SIG-M5 treated with dmso at 0.1 percent for 504 hours (cell line): ENCODE measurements around the gene HS6ST2.

Source experiments
- DNase-seq: peaks from one replicate; lab custom pipeline; 2025; ENCODE audit not compliant: unreplicated experiment; lab: John Stamatoyannopoulos, UW

The HS6ST2 gene

DNA sequence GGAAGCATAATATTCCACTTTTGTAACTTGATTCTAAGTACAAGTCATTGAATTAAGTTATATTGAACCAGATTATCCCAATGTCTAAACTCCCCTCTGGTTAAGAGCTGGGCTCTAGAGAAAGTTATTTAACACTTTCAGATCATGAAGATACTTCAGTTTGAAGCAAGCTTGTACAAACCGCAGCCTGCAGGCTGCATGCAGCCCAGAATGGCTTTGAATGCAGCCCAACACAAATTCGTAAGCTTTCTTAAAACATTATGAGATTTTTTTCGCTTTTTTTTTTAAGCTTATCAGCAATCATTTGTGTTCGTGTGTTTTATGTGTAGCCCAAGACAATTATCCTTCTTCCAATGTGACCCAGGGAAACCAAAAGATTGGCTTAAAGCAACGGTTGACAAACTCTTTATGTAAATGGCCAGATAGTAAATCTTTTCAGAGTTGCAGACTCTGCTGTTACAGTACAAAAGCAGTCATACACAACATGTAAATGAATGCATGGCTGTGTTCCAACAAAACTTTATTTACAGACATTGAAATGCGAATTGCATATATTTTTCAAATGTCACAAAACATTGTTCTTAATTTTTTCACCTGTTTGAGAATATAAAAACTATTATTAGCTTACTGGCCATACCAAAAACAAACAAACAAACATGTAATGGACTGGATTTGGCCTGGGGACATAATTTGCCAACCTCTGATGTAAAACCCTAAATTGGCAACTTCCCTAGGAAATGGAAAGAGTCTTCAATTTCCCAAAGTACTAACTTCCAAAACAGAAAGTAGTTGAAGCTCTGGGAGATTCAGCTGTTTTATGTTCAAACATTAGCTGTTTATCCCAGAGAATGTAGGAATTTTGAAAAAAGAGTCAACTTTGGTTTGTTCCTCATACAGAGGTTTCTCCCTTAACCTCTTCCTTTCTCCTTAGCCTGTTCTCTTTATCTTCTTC lies 268.5 kb downstream of the HS6ST2 start:
- no peak for DNase-seq

- no peak for DNase-seq
Observed at GRCh38 chrX:132685276-132685675, 273.2 kb downstream of the HS6ST2 start.

DNA sequence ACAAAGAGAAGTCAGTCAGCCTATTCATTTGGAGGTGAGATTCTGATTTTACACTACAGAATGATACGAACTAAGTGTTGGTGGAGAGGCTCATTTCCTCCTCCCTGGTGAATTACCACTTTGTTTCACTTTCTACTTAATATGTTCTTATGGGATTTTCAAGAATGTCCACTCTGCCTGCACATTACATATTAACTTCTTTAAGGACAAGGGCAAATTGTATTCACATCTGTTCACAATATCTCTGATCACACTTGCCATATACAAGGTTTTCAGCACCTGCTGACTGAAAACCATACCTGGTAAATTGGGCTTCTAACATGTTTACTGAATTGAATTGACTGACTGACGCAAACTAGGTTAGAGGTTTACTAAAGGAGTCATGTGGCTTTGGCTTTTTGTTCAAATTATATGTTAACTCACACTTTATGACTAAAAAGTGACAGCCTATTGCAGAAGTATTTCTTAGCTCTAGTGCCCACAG lies 281.2 kb downstream of the HS6ST2 start:
- no peak for DNase-seq

DNA sequence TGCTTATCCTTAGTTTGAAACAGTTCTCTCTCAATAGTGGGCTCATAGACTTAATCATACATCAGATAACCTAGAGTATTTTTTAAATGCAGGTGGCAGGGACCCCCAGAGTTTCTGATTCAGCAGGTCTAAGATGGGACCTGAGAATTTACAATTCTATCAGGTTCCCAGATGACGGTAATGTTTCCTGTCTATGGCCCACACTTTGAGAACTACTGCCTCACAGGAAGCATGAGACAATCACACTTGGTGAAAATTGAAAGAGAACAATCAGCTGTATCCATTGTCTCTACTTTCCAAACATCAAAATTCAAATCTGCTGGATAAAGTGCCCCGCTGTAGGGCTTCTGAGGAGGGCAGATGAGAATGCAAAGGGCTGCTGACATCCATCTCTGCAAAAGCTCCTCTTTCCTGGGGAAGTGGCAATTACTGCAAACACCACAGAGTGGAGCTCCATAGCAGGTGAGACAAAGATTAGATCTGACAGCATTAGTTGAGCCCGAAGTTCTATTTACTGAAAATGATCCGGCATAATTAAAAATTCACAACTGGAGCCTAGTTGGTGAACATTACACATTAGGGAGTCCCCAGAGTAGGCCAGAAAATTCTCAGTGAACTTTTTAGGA lies 281.8 kb downstream of the HS6ST2 start:
- no peak for DNase-seq

GRCh38 chrX:132676102-132676501 lies 282.3 kb downstream of the HS6ST2 start:
- DNase-seq = no peak

GRCh38 chrX:132673331-132673730 lies 285.1 kb downstream of the HS6ST2 start:
- no peak for DNase-seq

DNA sequence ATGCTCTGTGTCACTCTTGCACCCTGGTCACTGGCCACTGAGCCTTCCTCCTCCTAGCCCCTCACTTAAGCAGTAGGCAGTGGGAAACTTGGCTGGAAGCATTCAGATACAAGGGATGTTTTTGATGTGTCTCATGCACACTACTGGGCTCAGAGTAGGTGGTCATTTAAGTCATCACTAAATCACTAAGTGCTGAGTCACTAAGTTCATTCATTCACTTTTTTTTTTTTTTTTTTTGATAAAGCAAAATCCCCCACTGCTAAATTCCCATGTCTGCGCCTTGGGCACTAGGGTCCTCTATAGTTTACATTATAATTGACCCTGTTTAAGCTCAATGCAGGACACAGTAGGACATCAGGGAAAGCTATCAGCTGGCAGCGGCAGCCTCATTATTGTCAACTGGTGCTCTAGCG lies 287.2 kb downstream of the HS6ST2 start:
- DNase-seq = no peak

GRCh38 chrX:132669142-132669541 lies 289.3 kb downstream of the HS6ST2 start:
- no peak for DNase-seq

DNA sequence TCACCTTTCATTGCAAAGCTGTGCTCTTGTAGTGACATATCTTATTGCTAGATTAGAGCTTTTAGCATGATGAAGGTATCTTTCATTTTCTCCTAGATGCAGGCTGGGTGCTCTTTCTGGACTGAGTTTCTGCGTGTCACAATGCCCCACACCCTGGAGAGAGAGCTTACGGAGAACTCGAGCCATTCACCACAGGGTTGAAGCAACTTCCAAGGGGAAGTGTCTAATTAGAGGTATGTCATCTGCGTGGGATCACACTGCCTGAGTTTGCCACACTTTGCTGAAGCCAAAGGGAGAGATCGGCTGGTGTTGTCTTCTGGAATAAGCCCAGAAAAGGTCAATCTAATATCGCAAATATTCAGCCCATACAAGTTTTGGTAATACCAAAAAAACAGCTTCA lies 290.3 kb downstream of the HS6ST2 start:
- DNase-seq = no peak

DNA sequence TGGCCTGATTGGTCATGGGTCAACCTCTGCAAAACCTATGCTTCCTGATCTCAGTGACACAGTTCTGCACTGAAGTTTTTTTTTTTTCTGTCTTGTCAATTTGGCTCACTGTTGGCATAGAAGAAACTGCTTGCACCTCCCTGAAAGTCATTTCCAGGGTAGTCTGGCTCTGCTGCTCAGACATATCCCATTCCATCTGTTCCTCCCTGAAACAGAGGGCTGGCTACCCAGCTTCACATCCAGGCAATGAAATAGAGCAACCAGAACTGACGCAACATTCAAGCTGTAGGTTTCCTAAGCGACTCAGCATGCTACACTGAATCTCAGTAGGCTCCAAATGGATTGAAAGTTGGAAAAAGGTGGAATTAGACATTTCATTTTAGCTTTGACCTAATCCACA lies 292.8 kb downstream of the HS6ST2 start:
- DNase-seq = no peak

GRCh38 chrX:132664273-132664672 lies 294.2 kb downstream of the HS6ST2 start:
- DNase-seq = peak; percentile 8

DNA sequence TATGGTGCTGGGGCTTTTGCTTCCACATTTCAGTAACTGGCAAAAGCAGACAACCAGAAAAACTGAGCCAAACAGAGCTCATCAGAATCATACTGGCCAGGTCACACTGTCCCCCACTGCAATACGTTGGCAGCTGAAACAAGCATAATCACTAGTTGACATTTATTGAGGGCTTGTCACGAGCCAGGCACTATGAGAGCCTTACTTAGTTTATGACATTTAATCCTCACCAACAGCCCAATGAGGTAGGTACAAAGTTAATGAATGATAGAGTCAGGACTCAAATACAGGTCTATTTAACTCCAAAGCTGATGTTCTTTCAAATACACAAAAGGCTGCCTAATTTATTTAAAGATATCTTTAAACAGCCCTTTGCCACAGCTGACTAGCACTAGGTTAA lies 295.6 kb downstream of the HS6ST2 start:
- no peak for DNase-seq

DNA sequence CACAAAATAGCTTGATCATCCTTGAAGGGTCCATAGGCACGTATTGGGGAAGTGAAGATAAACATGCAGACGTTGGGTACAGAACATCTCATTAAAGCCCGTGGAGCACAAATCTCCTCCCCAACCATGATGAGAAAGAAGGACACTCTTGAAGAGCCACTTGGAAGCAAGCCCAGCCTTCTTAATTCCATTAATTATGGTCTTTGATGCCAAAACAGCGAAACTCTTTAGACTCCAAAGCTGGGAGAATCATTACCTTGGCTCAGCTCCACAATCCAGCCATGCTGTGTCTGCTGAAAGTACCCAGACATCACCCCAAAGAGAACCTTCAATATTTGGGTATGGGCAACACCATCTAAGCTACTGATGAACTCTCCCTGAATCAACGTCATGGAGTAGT lies 300.6 kb downstream of the HS6ST2 start:
- no peak for DNase-seq

- DNase-seq = no peak
Observed at GRCh38 chrX:132652871-132653270, 305.6 kb downstream of the HS6ST2 start.

DNA sequence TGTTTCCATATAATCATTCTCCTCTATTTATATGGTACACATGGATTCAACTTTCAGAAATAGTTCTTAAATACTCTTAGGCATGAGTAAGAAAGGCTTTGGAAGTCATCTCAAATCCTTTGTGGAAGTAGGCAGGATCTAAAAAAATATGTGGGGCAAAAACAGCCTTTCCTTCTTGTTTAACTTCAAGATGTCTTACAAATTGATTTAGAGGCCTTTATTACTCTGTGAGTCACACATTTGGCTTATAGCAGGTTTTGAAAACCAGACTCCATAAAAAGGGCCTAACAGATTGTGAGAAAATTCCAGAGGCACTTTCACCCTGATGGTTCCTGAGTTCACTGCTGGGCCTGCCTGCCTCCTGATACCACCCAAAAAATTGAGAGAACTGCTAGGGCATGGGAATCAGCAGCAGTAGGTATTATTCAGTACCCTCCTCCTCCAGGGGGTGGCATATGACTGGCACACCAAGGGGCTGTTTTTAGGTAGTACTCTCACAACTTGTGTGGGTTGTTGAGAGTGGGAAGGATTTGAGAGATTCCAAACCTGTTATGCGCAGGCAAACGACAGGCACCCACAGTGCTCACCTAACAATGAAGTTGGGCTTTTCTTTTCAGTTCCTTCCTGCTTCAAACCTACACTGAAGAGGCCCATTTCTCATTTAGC lies 306.9 kb downstream of the HS6ST2 start:
- DNase-seq = no peak

GRCh38 chrX:132648895-132649294 lies 309.5 kb downstream of the HS6ST2 start:
- no peak for DNase-seq

- no peak for DNase-seq
Observed at GRCh38 chrX:132639446-132639845, 319.0 kb downstream of the HS6ST2 start.

DNA sequence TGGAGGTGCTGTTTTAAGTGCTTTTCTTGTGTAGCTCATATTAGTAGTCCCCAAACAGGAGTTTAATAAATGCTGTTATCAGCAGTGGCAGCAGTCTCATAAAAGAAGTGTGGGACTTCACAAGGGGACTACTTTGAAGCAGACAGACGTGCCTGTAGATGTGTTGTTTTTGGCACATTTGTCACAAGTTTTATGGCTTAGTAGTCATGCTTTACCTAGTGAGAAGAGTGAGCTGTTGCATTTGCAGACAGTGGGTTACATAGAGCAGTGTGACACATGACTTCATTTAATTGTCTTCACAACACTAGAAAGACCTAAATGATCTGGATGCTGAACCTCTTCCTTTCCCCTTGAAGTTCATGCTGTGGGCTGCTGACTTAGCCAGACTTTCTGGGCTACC lies 320.1 kb downstream of the HS6ST2 start:
- no peak for DNase-seq

DNA sequence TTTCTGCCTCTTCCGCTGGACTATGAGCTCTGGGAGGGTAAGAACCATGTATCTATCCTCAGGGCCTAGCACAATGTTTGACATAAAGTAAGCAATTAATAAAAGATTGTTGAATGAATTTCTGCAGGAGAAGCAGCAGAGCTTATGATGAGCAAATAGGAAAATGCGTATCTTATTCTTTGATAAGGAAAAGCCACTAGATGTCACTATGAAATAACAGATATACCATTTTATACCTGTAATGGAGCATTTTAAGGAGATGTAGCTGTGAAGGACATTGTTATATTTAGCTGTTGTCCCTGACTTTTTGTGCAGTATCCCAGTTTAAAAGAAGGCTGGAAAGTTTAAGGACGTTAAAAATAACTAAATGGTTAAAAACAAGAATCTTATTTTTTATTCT lies 322.3 kb downstream of the HS6ST2 start:
- DNase-seq = no peak

DNA sequence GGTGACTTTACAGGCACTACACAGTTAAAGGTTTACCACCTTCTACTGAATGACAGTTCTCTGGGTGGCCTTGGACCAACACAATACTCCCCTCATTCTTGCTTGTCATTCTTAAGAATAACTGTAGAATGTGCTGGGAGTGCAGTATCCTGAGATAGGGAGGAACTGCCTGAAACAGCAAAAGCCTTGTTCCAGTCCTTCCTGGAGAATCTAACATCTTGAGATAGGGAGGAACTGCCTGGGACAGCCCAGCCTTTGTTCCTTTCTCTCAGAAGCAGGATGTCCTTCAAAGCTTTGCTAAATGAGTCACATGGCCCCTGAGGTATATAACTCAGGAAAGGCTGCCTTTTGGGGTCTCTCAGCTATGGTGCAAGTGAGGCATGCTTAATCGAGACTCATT lies 323.9 kb downstream of the HS6ST2 start:
- no peak for DNase-seq

- peak; percentile 46 for DNase-seq
Observed at GRCh38 chrX:132631579-132632232, 326.7 kb downstream of the HS6ST2 start.
